IPS DF 19.7 (cell line): Measurements from ENCODE around the gene PSMC4.
"Not testable (repeated sequence)": the region's sequence is repeated elsewhere in the genome, so short reads cannot be mapped to it uniquely, and the experiment has no call there.

Source experiments
- DNase-seq: peaks from one replicate; pipeline ENCODE4 v3.0.0-alpha.2; 2013; ENCODE audit warnings: low read depth, low spot score

The PSMC4 gene

GRCh38 chr19:39946532-39946931, 24.4 kb upstream of the PSMC4 start:
- DNase-seq, result no peak

GRCh38 chr19:39949026-39949747, 21.8 kb upstream of the PSMC4 start:
- no peak for DNase-seq

GRCh38 chr19:39951065-39951650, 19.8 kb upstream of the PSMC4 start:
- DNase-seq, result no peak

- DNase-seq, result no peak
These were observed 19.3 kb upstream of the PSMC4 start for GRCh38 chr19:39951686-39952085.

GRCh38 chr19:39953915-39954314, 17.1 kb upstream of the PSMC4 start:
- no peak for DNase-seq

GRCh38 chr19:39957886-39958285, 13.1 kb upstream of the PSMC4 start:
- not testable (repeated sequence) for DNase-seq

GRCh38 chr19:39958942-39959341, 12.0 kb upstream of the PSMC4 start:
- DNase-seq, result not testable (repeated sequence)

GRCh38 chr19:39959407-39959806, 11.6 kb upstream of the PSMC4 start:
- DNase-seq, result not testable (repeated sequence)

- DNase-seq, result no peak
These were observed 7.1 kb upstream of the PSMC4 start for GRCh38 chr19:39963898-39964297.

GRCh38 chr19:39966617-39967016, 4.3 kb upstream of the PSMC4 start:
- DNase-seq, result no peak

- DNase-seq, result no peak
These were observed 3.4 kb upstream of the PSMC4 start for GRCh38 chr19:39967561-39967960.

- no peak for DNase-seq
These were observed 2.2 kb upstream of the PSMC4 start for GRCh38 chr19:39968789-39969188.

- no peak for DNase-seq
These were observed 1.7 kb upstream of the PSMC4 start for GRCh38 chr19:39969266-39969665.

- DNase-seq, result no peak
These were observed 1.1 kb upstream of the PSMC4 start for GRCh38 chr19:39969681-39970424.

- no peak for DNase-seq
These were observed 615 bp upstream of the PSMC4 start for GRCh38 chr19:39970425-39970674.

- DNase-seq, result no peak
These were observed 543 bp downstream of the PSMC4 start for GRCh38 chr19:39971380-39972035.

GRCh38 chr19:39974377-39975155, 3.6 kb downstream of the PSMC4 start:
- DNase-seq, result no peak

GRCh38 chr19:39982883-39983282, 11.9 kb downstream of the PSMC4 start:
- no peak for DNase-seq

GRCh38 chr19:39983695-39984300, 12.8 kb downstream of the PSMC4 start:
- DNase-seq, result no peak

GRCh38 chr19:39986643-39987042, 15.7 kb downstream of the PSMC4 start:
- DNase-seq, result no peak

GRCh38 chr19:39987167-39987566, 16.2 kb downstream of the PSMC4 start:
- DNase-seq, result no peak
